Measurements from ENCODE around the gene OR10K1. TPM values are rescaled to one million over a fixed set of nuclear protein-coding genes. Genes with fewer than 3 reads are reported as not detected.

Gene OR10K1
- total RNA-seq (not detected), polyA plus RNA-seq (not detected)
- long read RNA-seq, donor 1 = 0 reads
- long read RNA-seq, donor 2 = 0 reads
- long read RNA-seq, donor 3 = 0 reads

- Histone ChIP-seq H3K9me3 (no peaks in the 10 kb centered on the region), H3K27ac (no peak within 1 kb of the TSS), H3K4me1 (no peaks in the 10 kb centered on the region), H3K27me3 (no peaks in the 10 kb centered on the region), H3K36me3 (no peaks in the 10 kb centered on the region), H3K4me3 (no peak within 1 kb of the TSS)
- DNase-seq (no peak), ATAC-seq (no peak)
- 67 to 76% (median 70%) methylated on average over 2 of the region's 2 CpGs for WGBS, 4 donors
- intact Hi-C loops (cut with DNase I) = no loop called here
- TF ChIP-seq CTCF (IDR thresholded peaks at IDR 0.05) (no peak), POLR2A (IDR thresholded peaks at IDR 0.05) (no peak)
Observed at GRCh38 chr1:158461534-158461933, at the start of gene OR10K1. Gene OR10K1 (plus strand): TSS chr1:158461834. CDS start chr1:158465562, 3,728 bp downstream.

- no peak for DNase-seq
- Histone ChIP-seq H3K27me3 (no peaks in the 10 kb centered on the region), H3K36me3 (no peaks in the 10 kb centered on the region), H3K27ac (no peak overlapping the region), H3K4me1 (no peaks in the 10 kb centered on the region), H3K4me3 (no peak overlapping the region), H3K9me3 (no peaks in the 10 kb centered on the region)
- no peak for ATAC-seq
- TF ChIP-seq CTCF (IDR thresholded peaks at IDR 0.05) (no peak), POLR2A (IDR thresholded peaks at IDR 0.05) (no peak)
- intact Hi-C loops (cut with DNase I) = no loop called here
- WGBS, 4 donors = 57 to 70% (median 61%) methylated on average over 4 of the region's 4 CpGs
Observed at GRCh38 chr1:158414651-158415345, 46.8 kb upstream of the OR10K1 start.

GRCh38 chr1:158417586-158417985 lies 44.0 kb upstream of the OR10K1 start:
- Histone ChIP-seq H3K36me3 (no peaks in the 10 kb centered on the region), H3K9me3 (no peaks in the 10 kb centered on the region), H3K4me1 (no peaks in the 10 kb centered on the region), H3K27me3 (no peaks in the 10 kb centered on the region), H3K4me3 (no peak overlapping the region), H3K27ac (no peak overlapping the region)
- no peak for ATAC-seq
- intact Hi-C loops (cut with DNase I) = no loop called here
- DNase-seq = no peak
- TF ChIP-seq POLR2A (IDR thresholded peaks at IDR 0.05) (no peak), CTCF (IDR thresholded peaks at IDR 0.05) (no peak)

- TF ChIP-seq CTCF (IDR thresholded peaks at IDR 0.05) = no peak
- no peaks in the 10 kb centered on the region for H3K27me3 ChIP-seq
- ATAC-seq (no peak), DNase-seq (no peak)
- peaks cover 0 to 5% (median 0%) of the 10 kb centered on the region in 12 donors for H3K9me3 ChIP-seq
- H3K4me1 ChIP-seq = no peaks in the 10 kb centered on the region
- no peak overlapping the region for H3K27ac ChIP-seq
- no peaks in the 10 kb centered on the region for H3K36me3 ChIP-seq
- no peak overlapping the region for H3K4me3 ChIP-seq
- intact Hi-C loops (cut with DNase I) = no loop called here
Observed at GRCh38 chr1:158422212-158422611, 39.4 kb upstream of the OR10K1 start.

Measured in heart left ventricle (tissue), 16 donors.